Activated naive CD4-positive, alpha-beta T cell (primary cell): ENCODE data around the gene OR4K2.
"Not testable (repeated sequence)": the region's sequence is repeated elsewhere in the genome, so short reads cannot be mapped to it uniquely, and the experiment has no call there.

Experiments
- DNase-seq, 4 experiments: peaks; one replicate each; lab custom pipeline; 2025; lab: John Stamatoyannopoulos, UW

The OR4K2 gene

GRCh38 chr14:19874842-19875241, at the start of gene OR4K2:
TSS of gene OR4K2 (plus strand) at chr14:19875142. CDS start at chr14:19876268, 1,126 bp downstream.
- no peak for DNase-seq

- not testable (repeated sequence) for DNase-seq
Measured at GRCh38 chr14:19827626-19828244, 47.2 kb upstream of the OR4K2 start.

GRCh38 chr14:19828314-19828713, 46.6 kb upstream of the OR4K2 start:
- DNase-seq, result no peak

GRCh38 chr14:19834203-19834848, 40.6 kb upstream of the OR4K2 start:
- DNase-seq, result not testable (repeated sequence)

- DNase-seq, result no peak
Measured at GRCh38 chr14:19838433-19838832, 36.5 kb upstream of the OR4K2 start.

- DNase-seq, result no peak
Measured at GRCh38 chr14:19851365-19851764, 23.6 kb upstream of the OR4K2 start.

- not testable (repeated sequence) for DNase-seq
Measured at GRCh38 chr14:19866061-19866669, 8.8 kb upstream of the OR4K2 start.

- DNase-seq, result no peak
Measured at GRCh38 chr14:19873178-19873577, 1.8 kb upstream of the OR4K2 start.

GRCh38 chr14:19878029-19878642, 3.2 kb downstream of the OR4K2 start:
- no peak for DNase-seq

GRCh38 chr14:19895282-19895681, 20.3 kb downstream of the OR4K2 start:
- DNase-seq, result no peak

- no peak for DNase-seq
Measured at GRCh38 chr14:19900999-19901398, 26.1 kb downstream of the OR4K2 start.

- DNase-seq, result no peak
Measured at GRCh38 chr14:19902409-19902808, 27.5 kb downstream of the OR4K2 start.

GRCh38 chr14:19906665-19907064, 31.7 kb downstream of the OR4K2 start:
- no peak for DNase-seq

GRCh38 chr14:19911114-19911513, 36.2 kb downstream of the OR4K2 start:
- DNase-seq, result no peak

GRCh38 chr14:19917243-19917642, 42.3 kb downstream of the OR4K2 start:
- DNase-seq, result no peak

GRCh38 chr14:19917955-19918518, 43.1 kb downstream of the OR4K2 start:
- no peak for DNase-seq

GRCh38 chr14:19918553-19919264, 43.8 kb downstream of the OR4K2 start:
- DNase-seq, result no peak

GRCh38 chr14:19920021-19920657, 45.2 kb downstream of the OR4K2 start, which contains the start of gene OR4K5:
TSS of gene OR4K5 (plus strand) at chr14:19920607. CDS start at chr14:19920607, 0 bp downstream.
- DNase-seq, result no peak

- DNase-seq, result no peak
Measured at GRCh38 chr14:19930617-19931016, 55.7 kb downstream of the OR4K2 start, which contains the start of gene OR4K1. TSS of gene OR4K1 (plus strand) at chr14:19930917. CDS start at chr14:19935667, 4,750 bp downstream.
